Neural crest cell (in vitro differentiated cells): ENCODE measurements around the gene PARVA. TPM values are rescaled to one million over a fixed set of nuclear protein-coding genes. Genes with fewer than 3 reads are reported as not detected.
A peak's percentile ranks its signal among the peaks of the same experiment; 100 is the strongest.

ENCODE experiments used
- DNase-seq: peaks from one replicate; pipeline ENCODE4 v3.0.0; 2021; ENCODE audit warnings: low read depth, mixed read lengths, low spot score
- H3K27ac Mint-ChIP-seq: one replicate; pipeline ENCODE4 v1.8.0; 2021; ENCODE audit warnings: mild to moderate bottlenecking, mixed read lengths; ENCODE audit not compliant: unreplicated experiment
- H3K27me3 Mint-ChIP-seq: 2 replicates; pipeline ENCODE4 v1.8.0; 2021; ENCODE audit warnings: low read depth, mild to moderate bottlenecking, mixed read lengths
- H3K36me3 Mint-ChIP-seq: 2 replicates; pipeline ENCODE4 v1.8.0; 2021; ENCODE audit warnings: low read depth, mild to moderate bottlenecking, mixed read lengths
- H3K4me1 Mint-ChIP-seq: 2 replicates; pipeline ENCODE4 v1.8.0; 2021; ENCODE audit warnings: mixed read lengths
- H3K4me3 Mint-ChIP-seq: one replicate; pipeline ENCODE4 v1.8.0; 2021; ENCODE audit warnings: mild to moderate bottlenecking, mixed read lengths
- H3K9me3 Mint-ChIP-seq: 2 replicates; pipeline ENCODE4 v1.8.0; 2021; ENCODE audit warnings: mixed read lengths
- CTCF ChIP-seq: fragments of 200-600 bp; sonication (generic); conservative IDR thresholded peaks from 2 replicates; pipeline ENCODE4 v1.5.0; 2021; ENCODE audit warnings: antibody characterized with exemption, mild to moderate bottlenecking
- total RNA-seq: library from RNA; stranded (reverse); gene quantifications from 2 replicates; pipeline ENCODE4 v1.2.1, GENCODE V29; 2021

PARVA gene
- total RNA-seq, 1 donor from 2014 or later: 36.2 TPM

GRCh38 chr11:12436266-12436665 is 58.9 kb downstream of the PARVA start:
- Mint-ChIP-seq H3K36me3 (peaks cover 14% of the 10 kb centered on the region), H3K9me3 (peaks cover 6% of the 10 kb centered on the region), H3K4me1 (peaks cover 32% of the 10 kb centered on the region), H3K27ac (no peak overlapping the region), H3K27me3 (no peaks in the 10 kb centered on the region), H3K4me3 (no peak overlapping the region)
- no peak for TF ChIP-seq CTCF
- no peak for DNase-seq

DNA sequence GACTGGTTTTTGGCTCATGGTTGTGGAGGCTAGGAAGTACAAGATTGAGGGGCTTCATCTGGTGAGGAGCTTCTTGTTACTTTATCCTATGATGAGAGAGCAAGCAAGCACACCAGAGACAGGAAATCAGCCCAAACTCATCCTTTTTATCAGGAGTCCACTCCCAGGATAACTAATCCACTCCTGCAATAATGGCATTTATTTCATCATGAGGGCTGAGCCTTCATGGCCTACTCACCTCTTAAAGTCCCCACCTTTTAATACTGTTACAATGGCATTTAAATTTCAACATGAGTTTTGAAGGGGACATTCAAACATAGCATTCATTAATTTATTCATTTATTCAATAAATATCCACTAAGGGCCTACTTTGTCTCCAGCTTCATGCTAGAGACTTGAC is 60.9 kb downstream of the PARVA start:
- Mint-ChIP-seq H3K4me3 (no peak overlapping the region), H3K27me3 (no peaks in the 10 kb centered on the region), H3K27ac (no peak overlapping the region), H3K4me1 (peaks cover 27% of the 10 kb centered on the region), H3K9me3 (peaks cover 6% of the 10 kb centered on the region), H3K36me3 (peaks cover 14% of the 10 kb centered on the region)
- no peak for TF ChIP-seq CTCF
- no peak for DNase-seq

DNA sequence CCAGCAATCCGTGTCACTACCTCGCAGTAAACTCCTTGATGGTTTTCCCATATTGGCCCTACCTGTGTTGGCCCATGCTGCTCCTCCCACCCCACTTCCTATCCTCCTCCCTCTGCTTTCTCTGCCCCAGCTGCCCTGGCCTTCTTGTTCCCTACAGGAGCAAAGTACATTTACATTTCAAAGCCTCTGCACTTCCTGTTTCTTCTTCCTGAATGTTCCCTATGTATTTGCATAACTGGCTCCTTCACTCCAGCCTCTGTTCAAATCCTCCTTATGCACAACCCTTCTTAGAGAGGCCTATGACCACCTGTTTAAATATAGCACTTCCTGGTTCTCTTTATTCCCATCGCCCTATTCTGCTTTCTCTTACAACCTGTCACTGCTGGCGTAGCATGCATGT is 62.2 kb downstream of the PARVA start:
- H3K27me3 Mint-ChIP-seq: no peaks in the 10 kb centered on the region
- no peak for TF ChIP-seq CTCF
- no peak for DNase-seq
- no peak overlapping the region for H3K4me3 Mint-ChIP-seq
- peaks cover 6% of the 10 kb centered on the region for H3K9me3 Mint-ChIP-seq
- H3K36me3 Mint-ChIP-seq: peaks cover 17% of the 10 kb centered on the region
- peak overlapping the region; percentile 53 for H3K27ac Mint-ChIP-seq
- H3K4me1 Mint-ChIP-seq: peaks cover 18% of the 10 kb centered on the region

DNA sequence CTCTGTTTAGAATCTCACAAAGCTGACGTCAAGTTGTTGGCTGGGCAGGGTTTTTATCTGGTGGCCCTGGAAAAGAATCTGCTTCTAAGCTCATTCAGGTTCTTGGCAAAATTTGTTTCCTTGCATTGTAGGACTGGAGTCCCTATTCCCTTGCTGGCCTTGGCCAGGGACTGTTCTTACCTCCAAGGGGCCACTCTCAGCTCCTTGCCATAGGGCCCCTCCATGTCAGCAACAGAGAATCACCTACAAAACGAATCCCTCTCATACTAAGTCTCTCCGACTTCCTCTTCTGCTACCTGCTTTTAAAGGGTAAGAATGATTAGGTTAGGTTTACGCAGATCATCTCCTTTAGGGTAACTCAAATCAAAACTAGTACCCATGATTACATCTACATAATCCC is 63.2 kb downstream of the PARVA start:
- DNase-seq: no peak
- Mint-ChIP-seq H3K36me3 (peaks cover 17% of the 10 kb centered on the region), H3K9me3 (peaks cover 6% of the 10 kb centered on the region), H3K27ac (no peak overlapping the region), H3K4me1 (peaks cover 17% of the 10 kb centered on the region), H3K4me3 (no peak overlapping the region), H3K27me3 (no peaks in the 10 kb centered on the region)
- no peak for TF ChIP-seq CTCF

GRCh38 chr11:12441231-12441861 is 64.0 kb downstream of the PARVA start:
- Mint-ChIP-seq H3K27me3 (no peaks in the 10 kb centered on the region), H3K4me3 (no peak overlapping the region), H3K27ac (no peak overlapping the region), H3K4me1 (peaks cover 17% of the 10 kb centered on the region), H3K9me3 (peaks cover 6% of the 10 kb centered on the region), H3K36me3 (peaks cover 17% of the 10 kb centered on the region)
- TF ChIP-seq CTCF: no peak
- no peak for DNase-seq

- peaks cover 11% of the 10 kb centered on the region for H3K36me3 Mint-ChIP-seq
- no peak for TF ChIP-seq CTCF
- no peaks in the 10 kb centered on the region for H3K27me3 Mint-ChIP-seq
- DNase-seq: no peak
- H3K4me1 Mint-ChIP-seq: peaks cover 19% of the 10 kb centered on the region
- H3K27ac Mint-ChIP-seq: no peak overlapping the region
- peaks cover 11% of the 10 kb centered on the region for H3K9me3 Mint-ChIP-seq
- no peak overlapping the region for H3K4me3 Mint-ChIP-seq
Observed at GRCh38 chr11:12444601-12445000, 67.2 kb downstream of the PARVA start.
